Epithelial cell of prostate (primary cell): Measurements from ENCODE around the gene NAV2.
"Not testable (repeated sequence)": the region's sequence is repeated elsewhere in the genome, so short reads cannot be mapped to it uniquely, and the experiment has no call there.

ENCODE experiments used
- DNase-seq: peaks from one replicate; pipeline ENCODE4 v3.0.0-alpha.2; 2011; ENCODE audit warnings: low read depth, low spot score
- H3K27ac ChIP-seq: fragments of 450-650 bp; 2 replicates; pipeline ENCODE4 v1.5.1; 2017; ENCODE audit warnings: mild to moderate bottlenecking

Gene NAV2

DNA sequence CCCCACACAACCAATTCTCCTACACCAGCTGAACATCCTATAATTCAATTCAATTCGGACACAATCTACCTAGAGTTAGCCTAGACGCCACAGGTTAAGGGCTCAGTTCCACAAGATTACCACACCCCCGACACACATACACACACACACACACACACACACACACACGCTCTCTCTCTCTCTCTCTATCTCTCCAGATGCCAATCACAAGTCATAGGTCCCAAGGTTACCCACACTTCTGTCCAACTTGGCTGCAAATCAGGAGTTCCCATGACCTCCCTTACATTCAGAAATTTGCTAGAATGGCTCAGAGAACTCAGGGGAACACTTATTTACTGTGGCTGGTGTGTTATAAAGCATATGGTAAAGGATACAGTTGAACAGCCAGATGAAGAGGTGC, 243.6 kb downstream of the NAV2 start:
- no peak overlapping the region for H3K27ac ChIP-seq
- no peak for DNase-seq

DNA sequence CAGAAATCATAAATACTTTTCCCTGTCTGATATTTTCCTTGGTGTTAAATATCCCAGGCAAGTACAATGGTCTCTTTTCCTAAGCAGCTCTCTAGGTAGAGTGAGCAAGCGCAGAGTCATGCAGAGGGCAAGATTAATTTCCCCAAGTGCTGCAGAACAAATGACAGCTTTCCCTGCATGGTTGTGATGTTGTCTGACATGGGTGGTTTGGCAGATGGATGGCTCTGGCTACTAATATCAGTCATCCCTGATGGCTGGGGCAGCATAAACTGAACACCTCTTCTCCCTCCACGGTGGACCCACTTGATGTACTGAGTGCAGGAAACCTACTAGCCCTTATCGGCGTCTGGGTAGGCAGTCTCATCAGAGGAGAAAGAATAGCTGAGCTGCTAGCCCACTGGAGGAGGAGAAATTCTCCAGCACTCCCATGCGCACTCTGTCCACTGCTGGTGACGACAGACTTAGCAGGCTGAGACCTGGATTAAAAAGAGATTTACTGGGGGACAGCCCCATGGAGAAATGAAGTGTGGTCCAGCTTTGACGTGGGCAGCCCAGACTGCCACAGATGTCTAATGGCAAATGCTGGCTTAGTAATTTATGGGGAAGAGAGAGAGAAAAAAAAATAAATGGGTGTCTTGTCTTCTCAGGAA, 244.8 kb downstream of the NAV2 start:
- H3K27ac ChIP-seq, result no peak overlapping the region
- DNase-seq, result no peak

DNA sequence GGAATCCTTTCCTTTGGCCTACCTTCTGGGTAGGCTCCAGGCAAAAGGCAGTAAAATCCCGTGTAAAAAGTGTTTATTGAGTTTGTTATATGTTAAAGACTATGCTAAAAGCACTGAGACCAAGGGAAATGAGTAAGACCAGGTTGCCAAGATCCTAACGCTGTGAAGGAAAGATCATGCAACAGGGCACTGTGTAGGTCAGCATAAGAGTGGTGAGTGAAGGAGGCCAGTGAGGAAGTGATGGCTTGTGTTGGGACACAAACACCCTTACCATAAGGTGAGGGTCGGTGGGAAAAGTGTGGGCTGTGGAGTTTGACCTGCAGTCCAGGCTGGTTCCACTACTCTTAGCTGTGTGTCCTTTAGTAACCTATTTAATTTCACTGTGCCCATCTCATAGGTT, 245.6 kb downstream of the NAV2 start:
- H3K27ac ChIP-seq, result no peak overlapping the region
- DNase-seq, result no peak

DNA sequence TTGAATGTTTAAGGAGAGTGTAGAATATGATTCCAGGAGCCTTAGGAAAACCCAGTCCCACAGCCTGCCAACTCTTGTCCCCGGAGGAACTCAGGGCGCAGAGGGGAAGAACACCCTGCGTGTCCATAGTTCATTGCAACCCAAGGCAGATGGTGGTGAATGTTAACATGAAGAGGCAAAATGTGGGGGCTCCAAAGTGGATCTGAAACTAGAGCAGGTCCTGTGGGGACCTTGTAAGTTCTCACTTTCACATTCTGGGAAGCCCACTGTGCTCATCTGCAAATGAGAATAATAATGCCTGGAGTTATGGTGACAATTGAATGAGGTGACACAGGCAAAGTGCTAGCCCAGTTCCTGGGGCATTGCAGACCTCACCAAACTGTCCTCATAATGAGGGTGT, 246.6 kb downstream of the NAV2 start:
- no peak overlapping the region for H3K27ac ChIP-seq
- DNase-seq, result no peak

DNA sequence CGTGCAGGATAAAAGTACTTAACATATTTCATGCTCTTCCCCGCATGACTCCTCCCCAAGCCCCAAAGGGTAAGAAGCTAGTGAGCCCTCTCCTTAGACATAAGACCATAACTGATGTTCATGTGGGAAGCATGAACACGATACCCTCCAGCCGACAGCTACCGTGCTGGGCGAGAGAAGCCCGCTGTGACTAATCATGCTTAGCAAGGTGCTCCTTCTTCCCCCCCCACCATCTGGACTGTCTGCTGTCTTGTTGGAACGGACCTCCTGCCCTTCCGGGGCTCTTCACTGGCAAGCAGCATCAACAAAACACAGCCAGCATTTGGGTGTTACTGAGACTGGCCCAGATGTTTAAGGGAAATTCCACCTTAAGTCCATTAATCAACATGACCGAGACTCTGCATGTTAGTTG, 247.0 kb downstream of the NAV2 start:
- no peak for DNase-seq

DNA sequence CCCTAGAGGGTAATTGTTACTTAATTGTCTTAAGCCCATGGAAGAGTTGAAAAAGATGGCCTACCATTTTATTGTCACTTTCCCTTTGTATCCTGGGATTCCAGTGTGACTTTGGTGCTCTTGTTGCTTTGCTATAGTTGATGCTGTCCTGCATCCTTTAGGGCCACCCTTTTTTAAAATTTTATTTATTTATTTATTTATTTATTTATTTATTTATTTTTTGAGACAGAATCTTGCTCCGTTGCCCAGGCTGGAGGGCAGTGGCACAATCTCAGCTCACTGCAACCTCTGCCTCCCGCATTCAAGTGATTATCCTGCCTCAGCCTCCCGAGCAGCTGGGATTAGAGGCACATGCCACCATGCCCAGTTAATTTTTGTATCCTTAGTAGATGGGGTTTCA, 247.8 kb downstream of the NAV2 start:
- DNase-seq, H3K27ac ChIP-seq: not testable (repeated sequence)

More for the DNA sequence above, 247.0 kb downstream of the NAV2 start:
- H3K27ac ChIP-seq, result no peak overlapping the region

DNA sequence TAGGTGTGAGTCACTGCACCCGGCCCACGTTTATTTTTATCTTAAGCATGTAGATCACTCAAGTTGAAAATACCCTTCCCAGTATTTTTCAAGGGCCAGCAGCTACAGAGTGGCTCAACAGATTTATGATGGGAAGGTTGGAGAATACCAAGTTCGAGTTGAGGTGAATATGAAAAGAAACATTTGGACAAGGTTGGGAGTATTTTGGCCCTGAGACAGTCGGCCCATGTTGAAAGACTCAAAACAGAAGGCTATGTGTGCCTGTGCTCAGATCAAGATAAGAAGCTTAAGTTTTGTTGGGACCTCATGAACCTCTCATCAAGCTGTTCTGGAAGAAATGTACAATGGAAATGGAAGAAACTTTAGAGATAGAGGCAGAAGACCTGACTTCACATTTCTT, 248.6 kb downstream of the NAV2 start:
- DNase-seq, result no peak
- H3K27ac ChIP-seq, result no peak overlapping the region

DNA sequence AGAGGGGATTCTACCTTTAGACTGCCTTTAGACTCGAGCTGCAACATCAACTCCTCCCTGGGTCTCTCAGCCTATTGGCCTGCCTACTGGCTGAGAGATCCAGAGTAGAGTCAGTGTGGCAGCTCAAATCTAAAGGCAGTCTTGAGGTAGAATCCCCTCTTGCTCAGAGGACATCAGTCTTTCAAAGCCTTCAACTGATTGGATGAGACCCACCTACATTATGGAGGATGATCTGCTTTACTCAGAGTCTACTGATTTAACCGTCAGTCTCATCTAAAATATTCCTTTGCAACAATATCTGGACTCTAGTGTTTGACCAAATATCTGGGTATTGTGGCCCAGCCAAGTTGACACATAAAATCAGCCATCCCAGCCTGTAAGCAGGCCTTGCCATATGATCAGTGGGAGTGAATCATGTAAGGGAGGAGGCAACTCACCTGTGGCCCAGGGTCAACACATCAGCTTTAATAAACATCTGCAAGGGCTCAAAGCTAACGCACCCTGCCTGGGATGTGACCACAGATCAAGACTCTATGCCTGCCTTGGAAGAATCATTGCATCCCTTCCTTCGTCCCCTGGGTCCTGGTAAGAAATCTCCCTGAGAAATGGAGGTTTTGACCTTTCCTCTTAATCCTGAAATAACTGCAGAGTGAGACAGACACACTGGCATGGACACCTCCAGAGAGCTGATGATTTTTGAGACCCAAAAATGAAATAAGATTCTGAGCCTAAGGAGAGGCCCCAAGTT, 249.6 kb downstream of the NAV2 start:
- no peak overlapping the region for H3K27ac ChIP-seq
- no peak for DNase-seq

DNA sequence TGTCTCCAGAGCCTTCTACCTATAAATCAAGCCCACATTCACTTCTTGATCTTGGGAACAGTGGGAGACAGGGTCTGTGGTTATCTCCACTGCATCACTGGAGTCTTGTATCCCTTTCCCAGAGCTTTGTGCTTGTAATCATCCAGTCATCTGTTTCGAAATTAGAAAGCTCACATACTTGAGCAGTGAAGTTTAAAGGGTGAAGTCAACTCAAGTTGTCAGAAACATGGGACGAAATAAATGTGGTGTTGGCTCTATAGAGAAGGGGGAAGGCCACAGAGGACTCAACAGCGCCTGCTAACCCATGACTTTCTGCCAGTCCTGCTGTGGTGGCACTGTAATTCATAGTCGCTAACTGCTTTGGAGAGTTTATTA, 250.2 kb downstream of the NAV2 start:
- no peak overlapping the region for H3K27ac ChIP-seq
- DNase-seq, result no peak

DNA sequence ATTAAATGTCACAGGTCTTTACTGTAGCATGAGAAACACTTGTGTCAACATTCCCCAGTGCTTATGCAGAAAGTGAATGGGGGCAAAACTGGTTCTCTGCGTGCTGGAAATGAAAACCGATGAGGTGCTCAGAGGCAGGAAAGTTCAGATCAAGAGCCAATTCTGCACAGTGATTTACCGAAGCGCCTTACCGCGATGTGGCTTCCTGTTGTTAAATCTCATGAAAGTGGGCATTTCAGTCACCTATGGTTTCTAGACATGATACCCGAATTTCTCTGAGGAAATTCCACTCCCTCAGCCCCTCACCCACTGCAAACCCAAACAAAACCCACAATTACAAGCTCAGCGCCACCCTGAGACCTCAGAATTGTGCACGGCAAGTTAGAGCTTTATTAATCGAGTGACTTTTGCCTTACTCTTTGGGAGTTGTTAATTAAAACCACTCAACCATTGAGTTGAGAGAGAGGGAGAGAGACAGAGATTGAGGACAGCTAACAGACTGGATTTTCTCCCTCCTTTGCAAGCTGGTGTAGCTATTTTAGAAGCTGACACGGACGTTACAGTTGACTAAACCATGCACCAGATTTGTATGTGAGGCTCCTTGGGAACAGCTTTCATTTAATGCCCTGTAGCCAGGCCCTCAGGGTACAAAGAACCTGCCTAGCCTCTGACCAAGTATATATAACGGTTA, 251.2 kb downstream of the NAV2 start:
- no peak for DNase-seq
- no peak overlapping the region for H3K27ac ChIP-seq

DNA sequence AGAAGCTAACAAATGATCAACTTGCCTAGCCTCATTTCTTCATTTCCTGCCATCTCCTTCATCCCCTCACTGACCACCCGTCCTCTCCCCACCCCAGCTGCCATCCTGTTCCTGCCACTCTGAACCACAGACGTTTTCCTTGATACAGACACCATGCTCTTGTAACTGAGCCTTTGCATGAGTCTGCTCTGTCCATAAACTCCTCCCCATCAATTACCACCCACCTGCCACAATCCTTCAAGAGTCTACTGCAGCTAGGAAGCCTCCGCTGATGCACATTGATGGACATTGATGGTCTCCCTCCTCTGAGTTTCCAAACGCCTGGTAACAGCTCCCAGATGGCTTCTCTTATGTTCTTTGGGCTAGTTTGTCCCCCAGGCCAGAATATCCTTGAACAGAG, 253.8 kb downstream of the NAV2 start:
- H3K27ac ChIP-seq, result no peak overlapping the region
- no peak for DNase-seq

DNA sequence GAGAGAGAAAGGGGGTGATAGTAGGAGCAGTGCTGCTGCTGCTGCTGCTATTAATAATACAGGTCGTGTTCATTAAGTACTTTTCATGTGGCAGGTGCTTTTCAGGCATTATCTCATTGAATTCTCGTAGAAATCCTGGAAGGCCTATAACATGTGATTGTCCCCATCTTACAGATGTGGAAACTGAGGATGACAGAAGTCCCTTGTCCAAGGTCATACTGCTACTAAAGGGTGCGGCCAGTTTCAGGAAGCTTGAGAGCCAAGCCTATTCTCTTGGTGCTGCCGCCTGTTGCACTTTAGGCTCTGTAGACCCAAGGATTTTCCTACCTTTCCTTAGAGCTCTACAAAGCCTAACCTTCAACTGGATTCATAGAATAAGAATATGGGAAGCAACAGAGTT, 254.3 kb downstream of the NAV2 start:
- no peak for DNase-seq
- no peak overlapping the region for H3K27ac ChIP-seq

DNA sequence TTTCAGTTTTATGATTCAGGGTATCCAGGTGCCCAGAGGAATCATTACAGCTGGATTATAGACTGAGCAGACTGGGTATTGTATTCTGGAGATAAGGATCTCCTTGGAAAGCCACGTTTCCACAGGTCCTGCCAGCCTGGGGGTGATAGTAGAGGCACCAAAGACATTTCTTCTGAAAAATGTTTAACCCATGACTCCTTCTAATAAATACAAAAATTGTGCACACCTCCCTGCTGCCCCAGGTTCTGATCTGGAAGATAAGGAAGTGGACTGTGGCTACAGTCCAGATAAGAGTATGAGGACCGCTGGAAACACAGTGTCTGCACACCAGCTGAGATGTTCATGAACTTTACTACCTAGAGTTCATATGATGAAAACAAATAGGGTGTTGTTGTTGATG, 255.2 kb downstream of the NAV2 start:
- no peak for DNase-seq
- H3K27ac ChIP-seq, result no peak overlapping the region

DNA sequence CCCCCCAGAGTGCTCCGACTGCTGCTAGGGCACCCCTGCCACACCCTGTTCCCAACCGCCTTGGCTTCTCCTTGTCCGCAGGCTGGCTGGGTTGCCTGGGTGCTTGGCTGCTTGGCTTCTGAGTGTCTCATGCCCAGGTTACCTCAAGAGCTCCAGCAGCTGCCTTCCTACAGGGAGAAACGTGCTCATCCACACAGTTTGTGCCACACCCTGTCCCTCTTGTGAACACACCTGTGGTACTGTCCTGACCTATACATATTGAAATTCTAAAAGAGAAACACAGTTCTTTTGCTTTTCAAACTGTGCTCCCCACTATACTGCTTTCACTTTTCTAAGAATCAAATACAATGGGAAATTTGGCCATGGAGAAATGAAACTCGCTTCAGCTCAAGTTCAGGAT, 256.2 kb downstream of the NAV2 start:
- DNase-seq, result no peak

DNA sequence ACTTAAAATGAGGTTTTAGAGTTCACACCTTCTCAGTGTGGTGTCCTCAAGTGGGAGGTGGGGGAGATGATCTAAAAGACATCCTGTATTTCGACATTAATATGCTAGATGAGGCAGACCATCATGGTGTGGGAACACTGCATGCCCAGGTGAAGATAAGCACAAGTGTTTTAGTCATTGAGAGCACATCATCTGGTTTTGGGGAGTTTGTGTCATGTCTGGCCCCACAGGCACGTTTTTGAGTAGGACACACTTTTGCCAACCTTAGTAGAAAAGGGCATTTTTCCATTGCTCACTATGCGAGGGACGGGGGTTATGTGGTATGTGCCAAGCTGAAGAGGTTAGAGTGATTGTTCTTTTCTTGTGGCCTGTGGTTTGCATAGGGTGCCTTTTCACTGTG, 258.3 kb downstream of the NAV2 start:
- no peak for DNase-seq
- H3K27ac ChIP-seq, result no peak overlapping the region

More for the DNA sequence above, 256.2 kb downstream of the NAV2 start:
- no peak overlapping the region for H3K27ac ChIP-seq

DNA sequence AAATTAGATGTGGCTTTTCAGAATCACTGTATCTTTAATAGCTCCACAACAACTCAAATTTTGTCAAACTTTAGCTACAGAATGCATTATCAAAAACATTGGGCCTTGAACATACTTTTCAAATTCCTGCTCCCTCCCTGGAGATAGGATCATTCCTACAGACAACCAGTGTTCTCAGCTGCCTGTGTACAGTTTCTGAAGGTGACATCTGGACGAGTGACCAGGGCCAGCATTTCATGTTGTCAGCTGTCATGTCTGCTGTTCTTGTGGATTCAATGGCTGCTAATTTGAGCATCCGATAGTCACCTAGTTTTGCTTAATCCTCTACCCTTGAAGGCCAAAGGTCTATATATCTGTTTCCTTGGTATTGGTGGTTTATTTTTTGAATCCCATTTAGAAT, 259.5 kb downstream of the NAV2 start:
- no peak overlapping the region for H3K27ac ChIP-seq
- DNase-seq, result no peak

DNA sequence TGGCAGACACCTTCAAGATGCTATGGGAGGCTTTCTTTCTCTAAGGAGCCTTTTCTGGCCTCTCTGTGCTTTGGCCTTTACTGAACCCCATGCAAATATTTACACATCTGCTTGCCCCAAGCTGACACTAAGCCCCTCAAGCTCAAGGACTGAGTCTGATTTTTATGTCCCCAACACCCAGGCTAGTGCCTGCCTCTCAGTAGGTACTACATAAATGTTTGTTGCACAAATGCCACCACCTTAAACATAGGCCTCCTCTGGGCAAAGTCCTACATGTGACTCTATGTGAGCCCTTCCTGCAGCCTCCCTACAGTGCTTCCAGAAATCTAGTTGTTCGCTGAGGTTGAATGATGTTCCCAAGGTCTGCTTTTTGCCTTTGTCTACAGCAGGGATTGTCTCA, 260.0 kb downstream of the NAV2 start:
- DNase-seq, result no peak
- no peak overlapping the region for H3K27ac ChIP-seq

DNA sequence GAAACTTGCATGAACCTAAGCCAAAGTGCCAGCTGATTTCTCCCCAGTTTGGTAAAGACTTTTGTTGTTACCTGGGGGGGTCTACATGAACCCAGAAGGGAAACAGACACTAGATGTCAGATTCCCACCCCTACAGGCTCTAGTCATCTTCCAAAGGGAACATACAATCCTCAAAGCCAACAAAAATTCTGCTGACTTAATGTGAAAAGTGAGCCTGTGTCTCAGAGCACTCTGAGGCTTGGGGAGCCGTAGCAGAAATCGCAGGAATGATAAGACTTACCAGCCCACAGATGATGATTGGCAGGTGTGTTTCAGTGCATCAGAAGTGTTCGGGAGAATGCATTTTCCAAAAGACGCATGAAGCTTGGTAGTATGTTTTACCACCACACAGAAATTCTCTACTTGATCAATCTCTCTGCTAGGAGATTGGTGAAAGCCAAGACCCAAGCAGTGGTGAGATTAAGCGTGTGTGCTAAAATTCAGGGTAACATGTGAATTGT, 260.5 kb downstream of the NAV2 start:
- no peak overlapping the region for H3K27ac ChIP-seq
- DNase-seq, result no peak

DNA sequence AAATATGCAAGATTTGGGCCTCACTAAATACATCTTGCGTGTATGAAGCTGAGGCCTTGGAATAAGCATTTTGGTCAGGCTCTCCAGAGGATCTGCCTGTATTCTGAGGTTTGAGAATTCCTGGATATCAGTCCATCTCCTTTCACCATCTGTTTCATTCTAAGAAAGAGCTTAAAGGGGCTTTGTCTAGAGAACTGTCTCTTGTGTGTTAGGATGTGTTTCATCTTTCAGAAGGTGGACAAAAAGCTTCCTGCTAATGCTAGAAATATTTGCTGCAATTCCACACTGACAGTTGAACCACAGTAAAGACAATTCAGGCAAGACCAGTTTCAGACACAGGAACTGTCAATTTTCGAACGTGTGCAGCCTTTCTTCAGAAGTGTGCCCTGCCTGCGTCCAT, 262.2 kb downstream of the NAV2 start:
- H3K27ac ChIP-seq, result no peak overlapping the region
- DNase-seq, result no peak

DNA sequence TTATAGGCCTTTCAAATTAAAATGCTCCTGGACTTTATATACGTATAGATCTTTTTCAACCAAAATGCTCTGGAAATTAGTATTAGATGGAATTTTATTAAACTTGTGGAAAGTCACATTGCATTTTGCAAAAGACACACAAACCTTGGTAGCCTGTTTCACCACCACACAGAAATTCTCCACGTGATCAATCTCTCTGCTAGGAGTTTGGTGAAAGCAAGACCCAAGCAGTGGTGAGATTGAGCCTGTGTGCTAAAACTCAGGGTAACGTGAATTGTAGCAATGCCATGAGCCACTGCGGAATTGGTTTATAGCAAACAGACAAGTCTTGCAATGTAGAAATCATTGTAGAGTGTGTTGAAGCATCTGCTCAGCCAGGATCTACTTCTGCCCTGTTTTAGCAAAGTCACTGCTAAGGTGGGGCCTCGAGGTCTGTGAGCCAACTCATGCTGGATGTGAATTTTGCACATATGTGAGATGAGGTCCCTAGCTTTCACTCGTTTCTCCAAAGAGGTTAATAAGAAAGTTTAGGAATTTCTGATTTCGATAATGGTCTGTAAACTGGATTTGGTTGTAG, 262.9 kb downstream of the NAV2 start:
- no peak overlapping the region for H3K27ac ChIP-seq

DNA sequence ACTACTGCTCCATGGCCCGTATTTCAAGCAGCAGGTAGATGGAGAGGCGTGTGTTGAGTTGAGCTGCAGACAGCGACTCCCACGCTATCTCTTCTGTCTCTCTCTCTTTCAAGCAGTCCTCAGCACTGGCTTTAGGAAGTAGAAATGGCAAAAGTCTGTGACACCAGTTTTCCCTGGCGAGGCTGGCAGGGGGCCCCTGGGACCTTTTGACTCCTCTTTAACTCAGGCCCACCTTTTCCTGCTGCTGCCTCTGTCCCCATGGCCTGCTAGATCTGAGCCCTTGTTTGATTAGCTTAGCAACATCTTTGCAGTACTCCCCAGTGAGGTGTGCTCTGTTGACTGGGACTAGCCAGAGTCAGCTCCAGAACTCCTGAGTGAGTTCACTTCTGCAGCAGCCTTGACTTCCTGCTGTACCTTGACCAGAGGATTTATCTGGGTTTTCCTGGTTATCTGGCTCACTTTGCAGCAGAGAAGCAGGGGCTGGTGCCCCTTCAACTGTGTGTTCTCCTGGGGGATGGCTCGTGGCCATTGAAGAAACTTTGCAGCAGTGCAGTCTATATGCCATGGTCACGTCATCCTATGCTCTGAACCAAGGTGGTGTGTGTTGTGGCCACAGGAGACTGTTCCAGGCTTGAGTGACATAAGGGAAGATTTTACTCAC, 263.8 kb downstream of the NAV2 start:
- H3K27ac ChIP-seq, result no peak overlapping the region
- no peak for DNase-seq

More for the DNA sequence above, 262.9 kb downstream of the NAV2 start:
- no peak for DNase-seq
